Colonic mucosa (tissue), 4 donors: Measurements from ENCODE around the gene PRRX2. TPM values are rescaled to one million over a fixed set of nuclear protein-coding genes. Genes with fewer than 3 reads are reported as not detected.

Experiments
- DNase-seq: peaks from one replicate; pipeline ENCODE4 v3.0.0-alpha.2; 2020
- H3K27ac ChIP-seq: fragments of 200-600 bp; one replicate; pipeline ENCODE4 v1.8.0; 2021
- H3K27me3 ChIP-seq: fragments of 200-600 bp; one replicate; pipeline ENCODE4 v1.8.0; 2021
- H3K36me3 ChIP-seq: fragments of 200-600 bp; one replicate; pipeline ENCODE4 v1.8.0; 2021
- H3K4me1 ChIP-seq: fragments of 200-600 bp; one replicate; pipeline ENCODE4 v1.8.0; 2021; ENCODE audit warnings: mild to moderate bottlenecking
- H3K4me3 ChIP-seq: fragments of 200-600 bp; one replicate; pipeline ENCODE4 v1.8.0; 2021
- H3K9ac ChIP-seq, 2 donors: one replicate each; pipeline ENCODE4 v1.7.0; 2013; ENCODE audit warnings: control low read depth in 2 of 2, low read depth in 2 of 2, low read length in 2 of 2
- H3K9me3 ChIP-seq: fragments of 200-600 bp; one replicate; pipeline ENCODE4 v1.8.0; 2021
- intact Hi-C: fragments of 100-400 bp; cut with DNase I; formaldehyde crosslinking; loops from one replicate; pipeline ENCODE4 v1.14.1; 2022
- total RNA-seq, 2 donors: library from RNA; stranded (reverse); fragmentation: NEBNext Ultra II Directional in 1 of 2; extraction: Animal tissue kit (Norgen Biotek cat#: 25700) in 1 of 2; gene quantifications; one replicate each; pipeline ENCODE4 v1.2.1, GENCODE V29; 2021
- TF ChIP-seq, protein P1 (sequence below): fragments of 200-600 bp; IDR thresholded peaks from one replicate; pipeline ENCODE4 v1.8.0; 2022; ENCODE audit warnings: antibody characterized with exemption, mild to moderate bottlenecking
- donor health status: healthy.
- donor health status: DM: no; HTN: no; CAD: no.
- donor health status: DM: no; HTN: no; CAD: no.

The PRRX2 gene
- total RNA-seq, 2 donors from 2014 or later = 0.64 to 0.85 TPM

DNA sequence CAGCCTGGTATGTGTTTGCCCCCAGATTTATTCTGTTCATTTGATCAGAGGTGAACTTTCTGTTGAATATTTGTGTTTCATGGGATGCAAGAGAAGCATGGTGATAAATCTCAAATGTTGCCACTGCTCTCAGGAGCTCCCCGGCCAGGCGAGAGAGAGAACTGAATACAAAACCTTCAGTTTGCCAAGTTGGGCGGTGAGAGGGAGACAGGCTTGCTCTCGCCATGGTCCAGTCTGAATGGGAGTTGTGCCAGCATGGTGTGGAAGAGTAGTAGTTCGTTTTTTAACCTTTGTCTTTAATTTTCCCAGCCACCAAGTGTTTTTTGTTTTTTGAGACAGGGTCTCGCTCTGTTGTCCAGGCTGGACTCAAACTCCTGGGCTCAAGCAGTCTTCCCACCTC is 36.7 kb upstream of the PRRX2 start:
- TF ChIP-seq, protein P1, sequence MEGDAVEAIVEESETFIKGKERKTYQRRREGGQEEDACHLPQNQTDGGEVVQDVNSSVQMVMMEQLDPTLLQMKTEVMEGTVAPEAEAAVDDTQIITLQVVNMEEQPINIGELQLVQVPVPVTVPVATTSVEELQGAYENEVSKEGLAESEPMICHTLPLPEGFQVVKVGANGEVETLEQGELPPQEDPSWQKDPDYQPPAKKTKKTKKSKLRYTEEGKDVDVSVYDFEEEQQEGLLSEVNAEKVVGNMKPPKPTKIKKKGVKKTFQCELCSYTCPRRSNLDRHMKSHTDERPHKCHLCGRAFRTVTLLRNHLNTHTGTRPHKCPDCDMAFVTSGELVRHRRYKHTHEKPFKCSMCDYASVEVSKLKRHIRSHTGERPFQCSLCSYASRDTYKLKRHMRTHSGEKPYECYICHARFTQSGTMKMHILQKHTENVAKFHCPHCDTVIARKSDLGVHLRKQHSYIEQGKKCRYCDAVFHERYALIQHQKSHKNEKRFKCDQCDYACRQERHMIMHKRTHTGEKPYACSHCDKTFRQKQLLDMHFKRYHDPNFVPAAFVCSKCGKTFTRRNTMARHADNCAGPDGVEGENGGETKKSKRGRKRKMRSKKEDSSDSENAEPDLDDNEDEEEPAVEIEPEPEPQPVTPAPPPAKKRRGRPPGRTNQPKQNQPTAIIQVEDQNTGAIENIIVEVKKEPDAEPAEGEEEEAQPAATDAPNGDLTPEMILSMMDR = no peak
- no peaks in the 10 kb centered on the region for H3K36me3 ChIP-seq
- no peak overlapping the region for H3K27ac ChIP-seq
- H3K27me3 ChIP-seq = no peaks in the 10 kb centered on the region
- H3K4me3 ChIP-seq = no peak overlapping the region
- no peak for DNase-seq
- intact Hi-C loops = no loop called here
- no peak overlapping the region for H3K9ac ChIP-seq
- no peaks in the 10 kb centered on the region for H3K9me3 ChIP-seq
- peaks cover 10% of the 10 kb centered on the region for H3K4me1 ChIP-seq

DNA sequence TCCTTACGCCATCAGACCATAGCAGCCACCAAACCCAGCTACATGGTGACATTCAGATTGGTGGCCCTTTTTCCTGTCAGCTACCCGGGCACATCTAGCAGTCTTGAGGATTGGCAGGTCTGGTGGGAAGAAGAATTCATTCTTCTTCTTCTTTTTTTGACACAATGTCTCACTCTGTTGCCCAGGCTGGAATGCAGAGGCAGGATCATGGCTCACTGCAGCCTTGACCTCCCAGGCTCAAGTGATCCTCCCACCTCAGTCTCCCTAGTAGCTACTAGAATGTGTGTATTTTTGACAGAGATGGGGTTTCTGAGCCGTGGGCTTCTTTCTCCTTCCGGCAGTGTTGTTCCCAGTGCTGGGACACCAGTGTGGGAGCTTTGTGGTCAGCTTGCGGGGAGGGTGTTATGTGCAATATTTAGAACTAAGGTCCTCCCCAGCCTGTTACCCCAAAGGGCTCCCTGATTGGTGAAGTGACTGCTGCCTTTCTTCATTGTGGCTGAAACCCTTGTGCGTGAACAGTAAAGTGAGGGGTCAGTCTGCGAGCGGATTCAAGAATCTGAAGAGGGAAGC is 36.1 kb upstream of the PRRX2 start:
- Histone ChIP-seq H3K9ac (no peak overlapping the region), H3K9me3 (no peaks in the 10 kb centered on the region), H3K4me3 (no peak overlapping the region), H3K36me3 (no peaks in the 10 kb centered on the region), H3K4me1 (peaks cover 10% of the 10 kb centered on the region), H3K27me3 (no peaks in the 10 kb centered on the region), H3K27ac (no peak overlapping the region)
- no peak for DNase-seq
- TF ChIP-seq, protein P1 = no peak
- intact Hi-C loops = no loop called here

DNA sequence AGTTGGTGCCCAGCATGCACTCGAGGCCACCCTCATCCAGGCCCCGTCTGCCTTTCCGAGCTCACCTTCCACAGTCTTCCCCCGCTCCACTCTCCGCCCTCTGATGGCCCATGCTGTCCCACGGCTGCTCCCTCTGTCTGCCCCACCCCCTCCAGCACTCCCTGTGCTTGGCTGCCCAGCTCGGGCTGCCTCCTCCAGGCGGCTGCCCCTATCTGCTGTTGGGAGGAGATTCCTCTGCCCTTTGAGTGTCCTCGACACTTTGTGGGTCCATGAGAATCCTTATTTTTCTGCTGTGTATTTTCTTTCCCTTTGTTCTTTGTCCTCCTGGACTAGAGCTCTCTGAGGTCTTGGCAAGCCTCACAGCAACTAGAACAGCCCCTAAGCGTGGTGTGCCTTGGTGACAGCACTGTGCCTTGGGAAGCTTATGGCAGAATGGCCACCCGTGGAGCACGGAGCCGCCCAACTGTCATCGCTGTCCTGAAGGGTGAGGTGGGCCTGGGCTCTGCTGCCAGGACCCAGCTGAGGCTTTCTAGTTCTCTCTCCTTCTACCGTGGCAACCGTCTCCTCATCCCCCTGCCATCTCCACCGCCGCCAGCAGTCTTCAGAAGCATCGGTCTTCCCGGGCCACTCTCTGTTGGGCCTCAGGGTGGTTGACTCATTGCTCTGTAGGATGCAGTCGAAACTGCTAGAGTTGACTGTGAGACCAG is 34.3 kb upstream of the PRRX2 start:
- Histone ChIP-seq H3K36me3 (peaks cover 10% of the 10 kb centered on the region), H3K27me3 (no peaks in the 10 kb centered on the region), H3K9me3 (no peaks in the 10 kb centered on the region), H3K4me3 (no peak overlapping the region), H3K4me1 (peaks cover 10% of the 10 kb centered on the region), H3K9ac (no peak overlapping the region), H3K27ac (no peak overlapping the region)
- intact Hi-C loops = no loop called here
- TF ChIP-seq, protein P1 = no peak
- DNase-seq = no peak

DNA sequence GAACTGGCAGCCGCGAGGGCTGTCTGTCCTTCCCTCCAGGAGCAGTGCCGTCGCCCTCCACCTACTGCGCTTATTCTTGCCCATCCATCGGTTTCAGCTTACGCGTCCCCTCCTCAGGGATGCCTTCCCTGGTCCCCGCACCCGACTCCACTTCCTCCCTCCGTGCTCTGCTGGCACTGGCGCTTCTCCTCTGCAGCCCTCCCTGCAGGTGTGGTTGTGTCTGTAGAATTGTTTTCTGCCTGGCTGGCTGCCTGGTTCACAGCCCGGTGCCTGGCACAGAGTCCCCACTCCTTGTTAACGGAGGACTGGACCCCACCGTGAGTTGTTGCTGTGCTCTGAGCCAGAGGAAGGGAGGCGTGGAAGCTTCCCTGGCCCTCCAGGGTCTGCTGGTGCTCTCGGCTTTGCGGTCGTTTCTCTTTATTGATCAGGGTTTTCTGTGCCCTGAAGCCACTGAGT is 33.7 kb upstream of the PRRX2 start:
- Histone ChIP-seq H3K36me3 (peaks cover 10% of the 10 kb centered on the region), H3K9ac (no peak overlapping the region), H3K9me3 (no peaks in the 10 kb centered on the region), H3K4me3 (no peak overlapping the region), H3K27me3 (no peaks in the 10 kb centered on the region), H3K27ac (no peak overlapping the region), H3K4me1 (peaks cover 10% of the 10 kb centered on the region)
- TF ChIP-seq, protein P1 = no peak
- no peak for DNase-seq
- intact Hi-C loops = no loop called here

DNA sequence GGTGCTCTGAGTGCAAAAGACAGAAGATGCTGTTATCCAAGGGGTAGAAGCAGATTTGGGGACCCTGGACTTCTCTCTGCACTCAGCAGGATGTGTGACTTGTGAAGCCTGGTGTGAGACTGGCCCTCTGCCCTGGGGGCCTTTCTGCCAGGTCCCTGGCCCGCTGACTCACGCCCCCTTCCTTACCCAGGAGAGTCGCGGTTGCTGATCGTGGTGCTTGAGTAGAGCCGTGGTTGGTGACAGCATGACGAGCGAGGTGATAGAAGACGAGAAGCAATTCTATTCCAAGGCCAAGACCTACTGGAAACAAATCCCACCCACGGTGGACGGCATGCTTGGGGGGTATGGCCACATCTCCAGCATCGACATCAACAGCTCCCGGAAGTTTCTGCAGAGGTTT is 33.0 kb upstream of the PRRX2 start:
- no peak overlapping the region for H3K4me3 ChIP-seq
- H3K36me3 ChIP-seq = peaks cover 15% of the 10 kb centered on the region
- intact Hi-C loops = no loop called here
- H3K9me3 ChIP-seq = no peaks in the 10 kb centered on the region
- H3K4me1 ChIP-seq = peaks cover 8% of the 10 kb centered on the region
- no peak overlapping the region for H3K27ac ChIP-seq
- no peak for DNase-seq
- TF ChIP-seq, protein P1 = no peak
- no peak overlapping the region for H3K9ac ChIP-seq
- no peaks in the 10 kb centered on the region for H3K27me3 ChIP-seq
